Right lobe of liver (tissue), 6 donors: ENCODE measurements around the gene VDAC1. TPM values are rescaled to one million over a fixed set of nuclear protein-coding genes. Genes with fewer than 3 reads are reported as not detected.

Experiments used
- ATAC-seq, 4 donors: fragments of 200-7000 bp; cut with Tn5 transposase; one replicate each; pipeline ENCODE4 v1.9.1; 2020; ENCODE audit warnings: mild to moderate bottlenecking in 4 of 4, moderate library complexity in 4 of 4
- DNase-seq, 3 donors: peaks; one replicate each; pipeline ENCODE4 v3.0.0-alpha.2; 2020
- H3K27ac ChIP-seq, 3 donors: fragments of 200-600 bp; one replicate each; pipeline ENCODE4 v1.8.0; 2022
- H3K27me3 ChIP-seq, 2 donors: fragments of 200-600 bp; one replicate each; pipeline ENCODE4 v1.8.0; 2022
- H3K36me3 ChIP-seq, 4 donors: fragments of 200-600 bp; sonication (generic) in 1 of 4; one replicate each; pipeline versions ENCODE4 v1.5.1 to v1.8.0; 2017 to 2022; ENCODE audit warnings: control low read depth in 1 of 4
- H3K4me1 ChIP-seq, 4 donors: fragments of 200-600 bp; sonication (generic) in 1 of 4; one replicate each; pipeline versions ENCODE4 v1.5.1 to v1.8.0; 2017 to 2022; ENCODE audit warnings: control low read depth in 1 of 4
- H3K4me3 ChIP-seq, 3 donors: fragments of 200-600 bp; one replicate each; pipeline ENCODE4 v1.8.0; 2022
- H3K9me3 ChIP-seq, 4 donors: fragments of 200-600 bp; sonication (generic) in 1 of 4; one replicate each; pipeline versions ENCODE4 v1.5.1 to v1.8.0; 2017 to 2022; ENCODE audit warnings: control low read depth in 1 of 4
- CTCF ChIP-seq, 4 donors: fragments of 200-600 bp in 3 of 4; fragments of 450-650 bp in 1 of 4; IDR thresholded peaks; one replicate each; pipeline versions ENCODE4 v1.5.1 to v1.8.0; 2016 to 2022; ENCODE audit warnings: antibody characterized with exemption in 4 of 4, mild to moderate bottlenecking in 2 of 4
- POLR2A ChIP-seq: fragments of 450-650 bp; IDR thresholded peaks from one replicate; pipeline ENCODE4 v1.6.1; 2017; ENCODE audit warnings: antibody characterized with exemption, mild to moderate bottlenecking
- WGBS: methylation state at CpG from one replicate; pipeline ENCODE4 v1.1.6; 2018; ENCODE audit warnings: low coverage, low lambda C conversion rate; ENCODE audit not compliant: insufficient coverage; ENCODE audit errors: missing lambda C conversion rate; 5-methylcytosine and 5-hydroxymethylcytosine counted together
- intact Hi-C, 2 donors: fragments of 100-400 bp; cut with DNase I; formaldehyde crosslinking; loops; one replicate each; pipeline versions ENCODE4 v1.11.2 to v1.14.1; 2022
- total RNA-seq, 6 experiments: library from RNA; depleted of rRNA in 2 of 6; stranded (reverse); fragments of >200 nt in 2 of 6; fragmentation: NEBNext Ultra II Directional in 3 of 6; extraction: Animal tissue kit (Norgen Biotek cat#: 25700) in 3 of 6; gene quantifications; one replicate each; pipeline versions ENCODE4 v1.1.0 to v1.2.4, GENCODE V29; 2016 to 2023
- donor health status: DM: no; HTN: yes; CAD: no.
- donor health status: DM: no; HTN: no; CAD: no.
- donor health status: DM: no; HTN: no; CAD: no.
- donor health status: DM: no; HTN: yes; CAD: no.
- donor health status: DM: no; HTN: yes; CAD: no.

VDAC1 gene
- total RNA-seq, 6 experiments from 2014 or later: 101 to 209 (median 128) TPM

- H3K36me3 ChIP-seq: peaks cover 0 to 11% (median 0%) of the 10 kb centered on the region in 4 donors
- no peak for DNase-seq
- no peak for TF ChIP-seq POLR2A
- no peak for TF ChIP-seq CTCF (IDR thresholded peaks at IDR 0.05)
- ATAC-seq: peak; percentile 51 to 78 (median 58)
- no peaks in the 10 kb centered on the region for H3K27me3 ChIP-seq
- no peak overlapping the region for H3K4me3 ChIP-seq
- H3K27ac ChIP-seq: no peak overlapping the region
- peaks cover 0 to 49% (median 16%) of the 10 kb centered on the region in 4 donors for H3K4me1 ChIP-seq
- intact Hi-C loops: no loop called here
- WGBS: 43% methylated on average over 3 of the region's 7 CpGs
- H3K9me3 ChIP-seq: no peaks in the 10 kb centered on the region
Measured at GRCh38 chr5:133995883-133996563, 8.8 kb downstream of the VDAC1 start.

GRCh38 chr5:133995341-133995740, 9.4 kb downstream of the VDAC1 start:
- DNase-seq (no peak), ATAC-seq (peak in 1 of 4 donors; percentile 36)
- Histone ChIP-seq H3K4me1 (peaks cover 0 to 42% (median 13%) of the 10 kb centered on the region in 4 donors), H3K27ac (no peak overlapping the region), H3K36me3 (peaks cover 0 to 17% (median 3%) of the 10 kb centered on the region in 4 donors), H3K9me3 (no peaks in the 10 kb centered on the region), H3K27me3 (no peaks in the 10 kb centered on the region), H3K4me3 (no peak overlapping the region)
- WGBS: 71% methylated on average over 3 of the region's 8 CpGs
- TF ChIP-seq POLR2A: no peak
- TF ChIP-seq CTCF (IDR thresholded peaks at IDR 0.05): no peak
- intact Hi-C loops: no loop called here

GRCh38 chr5:133994990-133995333, 9.8 kb downstream of the VDAC1 start:
- 73% methylated on average over 2 of the region's 6 CpGs for WGBS
- H3K36me3 ChIP-seq: peaks cover 0 to 21% (median 7%) of the 10 kb centered on the region in 4 donors
- H3K4me1 ChIP-seq: peaks cover 0 to 38% (median 12%) of the 10 kb centered on the region in 4 donors
- no peaks in the 10 kb centered on the region for H3K9me3 ChIP-seq
- H3K27me3 ChIP-seq: no peaks in the 10 kb centered on the region
- DNase-seq: no peak
- H3K4me3 ChIP-seq: no peak overlapping the region
- intact Hi-C loops: no loop called here
- ATAC-seq: no peak
- no peak overlapping the region for H3K27ac ChIP-seq
- TF ChIP-seq CTCF (IDR thresholded peaks at IDR 0.05) (no peak), POLR2A (no peak)

GRCh38 chr5:133994297-133994989, 10.3 kb downstream of the VDAC1 start:
- H3K27ac ChIP-seq: no peak overlapping the region
- peaks cover 0 to 26% (median 10%) of the 10 kb centered on the region in 4 donors for H3K36me3 ChIP-seq
- TF ChIP-seq POLR2A (no peak), CTCF (IDR thresholded peaks at IDR 0.05) (no peak)
- H3K27me3 ChIP-seq: no peaks in the 10 kb centered on the region
- no peaks in the 10 kb centered on the region for H3K9me3 ChIP-seq
- WGBS: 75% methylated on average over 7 of the region's 9 CpGs
- H3K4me3 ChIP-seq: no peak overlapping the region
- peaks cover 0 to 36% (median 12%) of the 10 kb centered on the region in 4 donors for H3K4me1 ChIP-seq
- no peak for DNase-seq
- peak in 1 of 4 donors; percentile 16 for ATAC-seq
- intact Hi-C loops: no loop called here
